ENCODE results near the gene PCTP. TPM values are rescaled to one million over a fixed set of nuclear protein-coding genes. Genes with fewer than 3 reads are reported as not detected.

PCTP gene
- total RNA-seq, 1 experiment from 2014 or later: 17.1 TPM

GRCh38 chr17:55745258-55745657 lies 5.6 kb upstream of the PCTP start:
- no peak overlapping the region for H3K4me3 Mint-ChIP-seq
- no peak overlapping the region for H4K8ac ChIP-seq (replicated peaks; ENCODE audit: insufficient read length, low read depth, low read length)
- H2BK120ac ChIP-seq (ENCODE audit: low read depth, low read length, poor library complexity, severe bottlenecking): no peak overlapping the region
- H3K9ac ChIP-seq (ENCODE audit: extremely low read depth, insufficient read length, low read length): no peak overlapping the region
- no peak overlapping the region for H2BK12ac ChIP-seq (ENCODE audit: insufficient read length, low read depth, low read length)
- H3K27me3 ChIP-seq (ENCODE audit: insufficient read depth, low read length): no peaks in the 10 kb centered on the region
- no peak overlapping the region for H2BK5ac ChIP-seq (ENCODE audit: insufficient read length, low read length)
- no peak overlapping the region for H2BK15ac ChIP-seq (ENCODE audit: low read depth, low read length)
- no CpG with 5 or more reads among the region's 1 CpG for WGBS (ENCODE audit: extremely low coverage, insufficient read length, low lambda C conversion rate)
- no peaks in the 10 kb centered on the region for H3K4me1 ChIP-seq (ENCODE audit: insufficient read depth, low read length)
- no peak for TF ChIP-seq CTCF (conservative IDR thresholded peaks at IDR 0.05)
- no peak overlapping the region for H2BK20ac ChIP-seq (ENCODE audit: low read depth, low read length, poor library complexity, severe bottlenecking)
- no peak overlapping the region for H3K4me2 ChIP-seq (ENCODE audit: insufficient read depth, insufficient read length, low read length)
- H3K4me1 Mint-ChIP-seq: peaks cover under 1% of the 10 kb centered on the region in 2 experiments; a peak in 1 of 4 replicates
- no peak overlapping the region for H3T11ph ChIP-seq (ENCODE audit: low read length)
- H3K27ac ChIP-seq (ENCODE audit: insufficient read length, low read depth, low read length): no peak overlapping the region
- no peaks in the 10 kb centered on the region for H3K23me2 ChIP-seq (ENCODE audit: insufficient read length, low read depth, low read length, poor library complexity, severe bottlenecking)
- H3K14ac ChIP-seq (ENCODE audit: insufficient read depth, low read length): no peak overlapping the region
- no peaks in the 10 kb centered on the region for H3K79me1 ChIP-seq (ENCODE audit: insufficient read depth, low read depth, low read length, poor library complexity, severe bottlenecking)
- no peak overlapping the region for H3K23ac ChIP-seq (ENCODE audit: insufficient read length, low read depth, low read length)
- H3K56ac ChIP-seq (ENCODE audit: insufficient read length, low read depth, low read length): no peak overlapping the region
- no peaks in the 10 kb centered on the region for H4K20me1 ChIP-seq (ENCODE audit: control insufficient read depth, insufficient read depth, insufficient read length)
- H2AK5ac ChIP-seq (ENCODE audit: insufficient read length, low read length): no peak overlapping the region
- H3K18ac ChIP-seq (ENCODE audit: insufficient read length, low read depth, low read length): no peak overlapping the region
- H2AFZ ChIP-seq (ENCODE audit: low read length): no peak overlapping the region
- H3K36me3 Mint-ChIP-seq (ENCODE audit: insufficient read depth in 1 of 3, low read depth in 3 of 3): no peaks in the 10 kb centered on the region
- no peak overlapping the region for H4K5ac ChIP-seq (ENCODE audit: insufficient read length, low read depth, low read length)
- no peaks in the 10 kb centered on the region for H3K27me3 Mint-ChIP-seq (ENCODE audit: low read depth)
- no peaks in the 10 kb centered on the region for H3K9me3 ChIP-seq (ENCODE audit: control insufficient read depth, low read depth, low read length)
- H3K79me2 ChIP-seq (ENCODE audit: insufficient read depth, low read length): no peaks in the 10 kb centered on the region
- H3K9me3 Mint-ChIP-seq: no peaks in the 10 kb centered on the region
- H3K4ac ChIP-seq (ENCODE audit: low read depth, low read length): no peak overlapping the region
- H4K91ac ChIP-seq (ENCODE audit: insufficient read length, low read depth, low read length): no peak overlapping the region
- no peak overlapping the region for H3K27ac Mint-ChIP-seq
- DNase-seq: no peak
